Pancreas (tissue), 10 donors: ENCODE results near the gene SETD1B. TPM values are rescaled to one million over a fixed set of nuclear protein-coding genes. Genes with fewer than 3 reads are reported as not detected.

Experiments used
- ATAC-seq, 4 donors: fragments of 200-7000 bp; cut with Tn5 transposase; one replicate each; pipeline versions ENCODE4 v1.8.0 to v1.9.1; 2020; ENCODE audit warnings: mild to moderate bottlenecking in 4 of 4, moderate library complexity in 4 of 4
- DNase-seq, 6 donors: peaks; one replicate each; pipeline ENCODE4 v3.0.0-alpha.2; 2020
- FAIRE-seq: peaks from 2 replicates; lab custom pipeline; 2012; peaks lifted over from hg19 to GRCh38; lab: Jason Lieb, UNC
- H3K27ac ChIP-seq, 4 donors: fragments of 200-600 bp; sonication (generic); 1 replicate in 3 of 4; 2 replicates in 1 of 4; pipeline versions ENCODE4 v1.5.0 to v1.8.0; 2020
- H3K27me3 ChIP-seq, 4 donors: fragments of 200-600 bp; one replicate each; pipeline ENCODE4 v1.8.0; 2021
- H3K36me3 ChIP-seq, 3 donors: fragments of 200-600 bp; sonication (generic) in 1 of 3; one replicate each; pipeline versions ENCODE4 v1.5.0 to v1.8.0; 2020 to 2021
- H3K4me1 ChIP-seq, 3 donors: fragments of 200-600 bp; one replicate each; pipeline ENCODE4 v1.8.0; 2021
- H3K4me3 ChIP-seq, 4 donors: fragments of 200-600 bp; sonication (generic) in 2 of 4; one replicate each; pipeline versions ENCODE4 v1.5.0 to v1.8.0; 2020 to 2021
- H3K9me3 ChIP-seq, 4 donors: fragments of 200-600 bp; one replicate each; pipeline ENCODE4 v1.8.0; 2021
- CTCF ChIP-seq, 4 donors: fragments of 200-600 bp; sonication (generic) in 3 of 4; IDR thresholded peaks; one replicate each; pipeline versions ENCODE4 v1.5.0 to v1.8.0; 2021; ENCODE audit warnings: antibody characterized with exemption in 4 of 4
- WGBS, 2 donors: extraction: QIAGEN DNeasy Blood & Tissue Kit; methylation state at CpG; one replicate each; pipeline ENCODE4 v1.1.7; 2013; 5-methylcytosine and 5-hydroxymethylcytosine counted together
- intact Hi-C, 3 donors: fragments of 100-400 bp; cut with DNase I; formaldehyde crosslinking; loops; one replicate each; pipeline versions ENCODE4 v1.11.1 to v1.14.2; 2022
- polyA plus RNA-seq, 2 donors: library from polyadenylated mRNA; stranded (reverse); fragments of 200-250 nt; gene quantifications; one replicate each; pipeline ENCODE4 v1.2.3, GENCODE V29; 2013
- total RNA-seq, 6 donors: library from RNA; stranded (reverse); fragmentation: NEBNext Ultra II Directional in 4 of 6; extraction: Animal tissue kit (Norgen Biotek cat#: 25700) in 4 of 6; gene quantifications; one replicate each; pipeline versions ENCODE4 v1.2.1 to v1.2.4, GENCODE V29; 2021 to 2023
- donor health status: healthy with polysubstance abuse.
- donor health status: DM: no; HTN: no; CAD: no; lungs with moderate emphysema.
- donor health status: DM: no; HTN: no; CAD: no.
- donor health status: control.
- donor health status: control.
- donor health status: Bipolar disorder and iron deficiency.
- donor health status: DM: yes; HTN: yes; CAD: no.
- donor health status: DM: no; HTN: no; CAD: no.
- donor health status: DM: no; HTN: no; CAD: no.
- donor health status: DM: yes; HTN: yes; CAD: no.

SETD1B gene
- total and polyA plus RNA-seq, 8 donors = 9.2 to 18.5 (median 12.2) TPM

DNA sequence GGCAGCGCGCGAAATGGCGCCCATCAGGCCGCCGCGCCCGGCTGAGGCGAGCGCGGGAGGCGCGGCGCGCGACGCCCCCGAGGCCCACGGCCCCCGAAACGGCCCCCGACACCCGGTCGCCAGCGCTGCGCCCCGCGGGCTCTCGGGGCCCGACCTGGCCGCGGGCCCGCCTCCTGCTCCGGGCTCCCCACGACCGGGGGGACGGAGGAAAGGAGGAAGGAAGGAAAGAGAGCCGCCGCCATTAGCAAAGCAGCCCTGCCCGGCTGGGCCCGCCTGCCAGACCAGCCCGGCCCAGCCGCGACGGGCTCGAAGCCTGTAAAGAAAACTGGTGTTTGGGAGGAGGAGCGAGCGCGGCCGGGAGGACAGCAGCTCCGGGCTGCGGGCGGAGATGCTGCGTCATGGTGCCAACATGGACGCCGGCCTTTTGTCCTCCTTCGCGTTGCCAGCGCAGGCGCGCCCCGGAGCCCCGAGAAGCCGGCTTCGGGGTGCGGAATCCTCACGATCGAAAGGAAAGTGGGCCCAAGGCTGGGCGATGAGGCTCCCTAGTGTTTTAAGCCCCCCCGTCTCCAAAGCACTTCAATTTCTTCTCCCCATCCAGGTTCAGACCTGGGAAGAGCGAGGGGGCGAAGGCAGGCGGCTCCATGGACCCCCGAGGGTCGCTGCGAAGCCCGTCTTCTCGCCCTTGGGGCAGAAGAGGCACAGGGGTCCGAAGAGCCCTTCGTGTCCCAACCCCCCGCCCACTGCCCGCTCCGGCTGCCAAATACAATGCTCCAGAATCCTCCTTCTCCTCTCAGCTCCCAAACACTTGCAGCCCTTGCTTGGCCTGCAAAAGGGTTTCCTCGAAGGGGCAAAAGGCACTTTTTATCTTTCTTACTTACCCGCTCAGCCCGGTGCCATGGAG, 2.9 kb upstream of the SETD1B start:
- intact Hi-C loops = no loop called here
- Histone ChIP-seq H3K27ac (peak overlapping the region; percentile 98 to 100 (median 100)), H3K4me3 (peak overlapping the region; percentile 51 to 85 (median 66)), H3K27me3 (no peaks in the 10 kb centered on the region), H3K9me3 (no peaks in the 10 kb centered on the region), H3K4me1 (peaks cover 22 to 30% (median 29%) of the 10 kb centered on the region in 3 donors), H3K36me3 (no peaks in the 10 kb centered on the region)
- TF ChIP-seq CTCF (IDR thresholded peaks at IDR 0.05) = no peak
- 1% methylated on average over 67 to 86 of the region's 86 CpGs for WGBS, 2 donors
- ATAC-seq (peak in 2 of 4 donors; percentile 9 to 14), FAIRE-seq (no peak), DNase-seq (peak; percentile 74 to 93 (median 83))

GRCh38 chr12:121801595-121802484, 2.0 kb upstream of the SETD1B start:
- ATAC-seq (no peak), DNase-seq (peak in 2 of 6 donors; percentile 17 to 21), FAIRE-seq (no peak)
- Histone ChIP-seq H3K27me3 (no peaks in the 10 kb centered on the region), H3K4me1 (peaks cover 15 to 27% (median 20%) of the 10 kb centered on the region in 3 donors), H3K36me3 (no peaks in the 10 kb centered on the region), H3K27ac (peak overlapping the region; percentile 98 to 100 (median 100)), H3K9me3 (no peaks in the 10 kb centered on the region), H3K4me3 (peak overlapping the region; percentile 51 to 85 (median 66))
- no peak for TF ChIP-seq CTCF (IDR thresholded peaks at IDR 0.05)
- intact Hi-C loops = no loop called here
- 3 to 5% methylated on average over 18 of the region's 18 CpGs for WGBS, 2 donors

GRCh38 chr12:121802485-121802842, 1.3 kb upstream of the SETD1B start:
- no peak for TF ChIP-seq CTCF (IDR thresholded peaks at IDR 0.05)
- peak overlapping the region; percentile 51 to 85 (median 66) for H3K4me3 ChIP-seq
- H3K4me1 ChIP-seq = peaks cover 13 to 30% (median 19%) of the 10 kb centered on the region in 3 donors
- peak overlapping the region; percentile 98 to 100 (median 100) for H3K27ac ChIP-seq
- no peaks in the 10 kb centered on the region for H3K27me3 ChIP-seq
- FAIRE-seq (no peak), ATAC-seq (no peak), DNase-seq (no peak)
- no peaks in the 10 kb centered on the region for H3K9me3 ChIP-seq
- WGBS, 2 donors = 0% methylated on average over 1 of the region's 1 CpG
- intact Hi-C loops = no loop called here
- H3K36me3 ChIP-seq = no peaks in the 10 kb centered on the region

- Histone ChIP-seq H3K9me3 (no peaks in the 10 kb centered on the region), H3K27me3 (no peaks in the 10 kb centered on the region), H3K4me3 (peak overlapping the region; percentile 51 to 85 (median 66)), H3K4me1 (peaks cover 7 to 23% (median 14%) of the 10 kb centered on the region in 3 donors), H3K36me3 (no peaks in the 10 kb centered on the region), H3K27ac (peak overlapping the region; percentile 98 to 100 (median 100))
- no peak for FAIRE-seq
- peak; percentile 49 to 68 (median 58) for ATAC-seq
- intact Hi-C loops = no loop called here
- peak; percentile 81 to 90 (median 86) for DNase-seq
- 0% methylated on average over 63 to 65 of the region's 65 CpGs for WGBS, 2 donors
- TF ChIP-seq CTCF (IDR thresholded peaks at IDR 0.05) = no peak
These were observed 738 bp upstream of the SETD1B start for GRCh38 chr12:121802843-121803698.
